Measurements from ENCODE around the gene SASH1.

- no peak for TF ChIP-seq CTCF (IDR thresholded peaks at IDR 0.05)
- TF ChIP-seq POLR2A (IDR thresholded peaks at IDR 0.05) = no peak
Measured at GRCh38 chr6:148370176-148370575, 27.5 kb downstream of the SASH1 start.

Measured in tibial nerve (tissue), 3 donors.